DMS53 treated with DMSO at 0.1 percent for 48 hours (cell line): ENCODE data around the gene NELFCD.
"Not testable (repeated sequence)": the region's sequence is repeated elsewhere in the genome, so short reads cannot be mapped to it uniquely, and the experiment has no call there.

ENCODE experiments used
- DNase-seq: peaks from one replicate; lab custom pipeline; 2025; ENCODE audit not compliant: unreplicated experiment; lab: John Stamatoyannopoulos, UW

Gene NELFCD

GRCh38 chr20:59007665-59008511, 26.8 kb downstream of the NELFCD start:
- DNase-seq, result no peak

- no peak for DNase-seq
Observed at GRCh38 chr20:59008715-59009336, 27.8 kb downstream of the NELFCD start.

GRCh38 chr20:59010321-59010994, 29.4 kb downstream of the NELFCD start:
- no peak for DNase-seq

GRCh38 chr20:59010995-59011873, 30.2 kb downstream of the NELFCD start:
- DNase-seq, result no peak

- DNase-seq, result not testable (repeated sequence)
Observed at GRCh38 chr20:59011874-59012157, 30.8 kb downstream of the NELFCD start.

- no peak for DNase-seq
Observed at GRCh38 chr20:59013031-59013951, 32.2 kb downstream of the NELFCD start.

- DNase-seq, result no peak
Observed at GRCh38 chr20:59013959-59014608, 33.0 kb downstream of the NELFCD start.

- no peak for DNase-seq
Observed at GRCh38 chr20:59014680-59015389, 33.8 kb downstream of the NELFCD start.

GRCh38 chr20:59015411-59015810, 34.4 kb downstream of the NELFCD start:
- DNase-seq, result no peak

GRCh38 chr20:59015812-59016711, 35.0 kb downstream of the NELFCD start:
- DNase-seq, result no peak

GRCh38 chr20:59016795-59017492, 35.9 kb downstream of the NELFCD start:
- DNase-seq, result no peak

GRCh38 chr20:59017493-59018231, 36.6 kb downstream of the NELFCD start:
- DNase-seq, result no peak

- DNase-seq, result no peak
Observed at GRCh38 chr20:59018817-59019216, 37.8 kb downstream of the NELFCD start.

- no peak for DNase-seq
Observed at GRCh38 chr20:59019217-59019616, 38.2 kb downstream of the NELFCD start, which contains the start of gene TUBB1. Gene TUBB1, plus strand, starts transcription at chr20:59019429. Its CDS starts 94 bp downstream, at chr20:59019523.

GRCh38 chr20:59020938-59021551, 40.0 kb downstream of the NELFCD start:
- no peak for DNase-seq

- DNase-seq, result no peak
Observed at GRCh38 chr20:59022754-59023153, 41.7 kb downstream of the NELFCD start.
